OCI-LY1 (cell line): ENCODE results near the gene LELP1.

ENCODE experiments used
- CTCF ChIP-seq: fragments of 200-600 bp; sonication (generic), shearing (Covaris generic); IDR thresholded peaks from 2 replicates; pipeline ENCODE4 v1.5.1; 2017; ENCODE audit warnings: mild to moderate bottlenecking, antibody characterized with exemption, low read length, moderate library complexity, mixed read lengths
- EZH2 ChIP-seq: fragments of 200-600 bp; sonication (generic), shearing (Covaris generic); IDR thresholded peaks from 2 replicates; pipeline ENCODE4 v1.8.0; 2017; ENCODE audit warnings: borderline replicate concordance, mixed run types, mild to moderate bottlenecking, antibody characterized with exemption, low read length, moderate library complexity, mixed read lengths

DNA sequence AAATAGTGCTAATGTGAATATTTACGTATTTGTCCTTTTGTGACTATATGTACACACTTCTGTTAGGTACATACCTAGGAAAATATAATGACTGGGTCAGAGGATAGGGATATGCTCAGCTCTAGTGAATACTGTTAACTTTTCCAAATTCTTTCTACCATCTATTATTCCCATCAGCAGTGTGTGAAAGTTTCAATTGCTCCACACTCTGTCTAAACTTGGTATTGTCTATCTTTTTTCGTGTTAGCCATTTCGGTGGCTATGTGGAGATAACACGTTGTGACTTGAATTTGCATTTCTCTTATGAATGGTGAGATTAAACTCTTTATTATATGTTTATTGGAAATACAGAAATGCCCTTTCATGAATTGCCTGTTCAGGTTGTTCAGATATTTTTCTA, 22.7 kb upstream of the LELP1 start:
- TF ChIP-seq CTCF (no peak), EZH2 (no peak)
